Upper lobe of left lung (tissue), 6 donors: ENCODE data around the gene DMD. TPM values are rescaled to one million over a fixed set of nuclear protein-coding genes. Genes with fewer than 3 reads are reported as not detected.

Experiments
- ATAC-seq, 2 donors: fragments of 200-7000 bp; cut with Tn5 transposase; one replicate each; pipeline ENCODE4 v1.9.1; 2022; ENCODE audit warnings: mild to moderate bottlenecking in 2 of 2, moderate library complexity in 2 of 2; ENCODE audit not compliant: low FRiP score in 2 of 2
- DNase-seq, 2 donors: peaks; one replicate each; pipeline ENCODE4 v3.0.0-alpha.2; 2019 to 2020
- H3K27ac ChIP-seq, 4 donors: fragments of 200-600 bp; sonication (generic); one replicate each; pipeline ENCODE4 v1.5.1; 2016 to 2019
- H3K27me3 ChIP-seq, 4 donors: fragments of 200-600 bp; sonication (generic); one replicate each; pipeline ENCODE4 v1.5.1; 2017 to 2019
- H3K36me3 ChIP-seq, 4 donors: fragments of 200-600 bp; sonication (generic); one replicate each; pipeline ENCODE4 v1.5.1; 2016 to 2019
- H3K4me1 ChIP-seq, 4 donors: fragments of 200-600 bp; sonication (generic); one replicate each; pipeline ENCODE4 v1.5.1; 2018 to 2019
- H3K4me3 ChIP-seq, 4 donors: fragments of 200-600 bp; sonication (generic); one replicate each; pipeline ENCODE4 v1.5.1; 2017 to 2019; ENCODE audit warnings: mild to moderate bottlenecking in 2 of 4, moderate library complexity in 1 of 4
- H3K9me3 ChIP-seq, 4 donors: fragments of 200-600 bp; sonication (generic); one replicate each; pipeline ENCODE4 v1.5.1; 2018 to 2019
- CTCF ChIP-seq, 6 experiments: fragments of 450-650 bp in 4 of 6; fragments of 200-600 bp in 2 of 6; sonication (generic) in 2 of 6; IDR thresholded peaks; one replicate each; pipeline ENCODE4 v1.5.1; 2016 to 2019; ENCODE audit warnings: antibody characterized with exemption in 6 of 6
- EP300 ChIP-seq, 4 donors: sonication (generic); formaldehyde crosslinking; IDR thresholded peaks; one replicate each; pipeline ENCODE4 v1.5.1; 2017; ENCODE audit warnings: antibody characterized with exemption in 4 of 4, control low read depth in 2 of 4
- POLR2A ChIP-seq, 4 donors: fragments of 450-650 bp; IDR thresholded peaks; one replicate each; pipeline ENCODE4 v1.5.1; 2016 to 2017; ENCODE audit warnings: antibody characterized with exemption in 4 of 4, mild to moderate bottlenecking in 2 of 4
- POLR2AphosphoS5 ChIP-seq, 2 donors: sonication (generic); formaldehyde crosslinking; IDR thresholded peaks; one replicate each; pipeline ENCODE4 v1.5.1; 2017; ENCODE audit warnings: antibody characterized with exemption in 2 of 2
- WGBS, 2 donors: methylation state at CpG; one replicate each; pipeline ENCODE4 v1.1.5; 2017 to 2018; 5-methylcytosine and 5-hydroxymethylcytosine counted together
- total RNA-seq, 6 donors: library from RNA; depleted of rRNA in 4 of 6; stranded (reverse); fragments of >200 nt in 4 of 6; gene quantifications; one replicate each; pipeline versions ENCODE4 v1.1.0 to v1.2.1, GENCODE V29; 2016 to 2021
- donor health status: DM: no; HTN: no; CAD: no; lungs with moderate emphysema.
- donor health status: DM: no; HTN: yes; CAD: no; lungs with severe emphysema.

Gene DMD
- total RNA-seq, 6 donors from 2014 or later = 12.5 to 37.0 (median 24.0) TPM

GRCh38 chrX:31713120-31713519, 1498.2 kb downstream of the DMD start:
- no peaks in the 10 kb centered on the region for H3K36me3 ChIP-seq
- no peaks in the 10 kb centered on the region for H3K9me3 ChIP-seq
- no peaks in the 10 kb centered on the region for H3K27me3 ChIP-seq
- H3K4me3 ChIP-seq = no peak overlapping the region
- DNase-seq (no peak), ATAC-seq (no peak)
- WGBS, 2 donors = 82 to 87% methylated on average over 1 of the region's 1 CpG
- H3K27ac ChIP-seq = no peak overlapping the region
- H3K4me1 ChIP-seq = no peaks in the 10 kb centered on the region
- no peak for TF ChIP-seq CTCF (IDR thresholded peaks at IDR 0.05)
- TF ChIP-seq EP300 (IDR thresholded peaks at IDR 0.05) = no peak
- TF ChIP-seq POLR2AphosphoS5 (IDR thresholded peaks at IDR 0.05) = no peak
- no peak for TF ChIP-seq POLR2A (IDR thresholded peaks at IDR 0.05)

- DNase-seq (no peak), ATAC-seq (no peak)
- 50 to 65% methylated on average over 2 of the region's 2 CpGs for WGBS, 2 donors
- H3K9me3 ChIP-seq = no peaks in the 10 kb centered on the region
- no peak for TF ChIP-seq POLR2A (IDR thresholded peaks at IDR 0.05)
- TF ChIP-seq CTCF (IDR thresholded peaks at IDR 0.05) = no peak
- no peak for TF ChIP-seq POLR2AphosphoS5 (IDR thresholded peaks at IDR 0.05)
- no peak for TF ChIP-seq EP300 (IDR thresholded peaks at IDR 0.05)
- H3K36me3 ChIP-seq = no peaks in the 10 kb centered on the region
- no peak overlapping the region for H3K4me3 ChIP-seq
- H3K27me3 ChIP-seq = no peaks in the 10 kb centered on the region
- H3K27ac ChIP-seq = no peak overlapping the region
- H3K4me1 ChIP-seq = no peaks in the 10 kb centered on the region
Observed at GRCh38 chrX:31711166-31711565, 1500.2 kb downstream of the DMD start.

- H3K4me1 ChIP-seq = no peaks in the 10 kb centered on the region
- H3K4me3 ChIP-seq = no peak overlapping the region
- H3K27me3 ChIP-seq = no peaks in the 10 kb centered on the region
- no peak overlapping the region for H3K27ac ChIP-seq
- TF ChIP-seq POLR2A (IDR thresholded peaks at IDR 0.05) (no peak), POLR2AphosphoS5 (IDR thresholded peaks at IDR 0.05) (no peak), CTCF (IDR thresholded peaks at IDR 0.05) (no peak), EP300 (IDR thresholded peaks at IDR 0.05) (no peak)
- WGBS, 2 donors = 32 to 51% methylated on average over 2 of the region's 2 CpGs
- ATAC-seq (no peak), DNase-seq (no peak)
- H3K36me3 ChIP-seq = no peaks in the 10 kb centered on the region
- no peaks in the 10 kb centered on the region for H3K9me3 ChIP-seq
Observed at GRCh38 chrX:31708116-31708515, 1503.2 kb downstream of the DMD start.

- DNase-seq (no peak), ATAC-seq (no peak)
- no peaks in the 10 kb centered on the region for H3K27me3 ChIP-seq
- WGBS, 2 donors = 63 to 81% methylated on average over 4 of the region's 4 CpGs
- H3K27ac ChIP-seq = no peak overlapping the region
- no peaks in the 10 kb centered on the region for H3K9me3 ChIP-seq
- H3K36me3 ChIP-seq = no peaks in the 10 kb centered on the region
- no peaks in the 10 kb centered on the region for H3K4me1 ChIP-seq
- no peak overlapping the region for H3K4me3 ChIP-seq
- TF ChIP-seq CTCF (IDR thresholded peaks at IDR 0.05) (no peak), EP300 (IDR thresholded peaks at IDR 0.05) (no peak), POLR2A (IDR thresholded peaks at IDR 0.05) (no peak), POLR2AphosphoS5 (IDR thresholded peaks at IDR 0.05) (no peak)
Observed at GRCh38 chrX:31706466-31706865, 1504.9 kb downstream of the DMD start.

GRCh38 chrX:31705816-31706215, 1505.5 kb downstream of the DMD start:
- 86 to 88% methylated on average over 1 of the region's 1 CpG for WGBS, 2 donors
- no peaks in the 10 kb centered on the region for H3K4me1 ChIP-seq

More at GRCh38 chrX:31705816-31706215, 1505.5 kb downstream of the DMD start:
- H3K36me3 ChIP-seq = no peaks in the 10 kb centered on the region
- H3K27me3 ChIP-seq = no peaks in the 10 kb centered on the region
- H3K9me3 ChIP-seq = no peaks in the 10 kb centered on the region
- DNase-seq = no peak
- TF ChIP-seq POLR2A (IDR thresholded peaks at IDR 0.05) = no peak
- no peak for TF ChIP-seq POLR2AphosphoS5 (IDR thresholded peaks at IDR 0.05)
- TF ChIP-seq EP300 (IDR thresholded peaks at IDR 0.05) = no peak
- TF ChIP-seq CTCF (IDR thresholded peaks at IDR 0.05) = no peak
- H3K27ac ChIP-seq = no peak overlapping the region
- no peak for ATAC-seq
- H3K4me3 ChIP-seq = no peak overlapping the region
